Sigmoid colon (tissue), 7 donors: ENCODE measurements around the gene C16orf96. TPM values are rescaled to one million over a fixed set of nuclear protein-coding genes. Genes with fewer than 3 reads are reported as not detected.

Source experiments
- DNase-seq: peaks from one replicate; pipeline ENCODE4 v3.0.0-alpha.2; 2019
- H3K27ac ChIP-seq, 4 donors: fragments of 200-600 bp; sonication (generic); one replicate each; pipeline ENCODE4 v1.5.1; 2016 to 2019; ENCODE audit warnings: mild to moderate bottlenecking in 1 of 4
- H3K27me3 ChIP-seq, 3 donors: fragments of 200-600 bp; sonication (generic); one replicate each; pipeline ENCODE4 v1.5.1; 2019; ENCODE audit warnings: mild to moderate bottlenecking in 1 of 3
- H3K36me3 ChIP-seq, 4 donors: fragments of 200-600 bp; sonication (generic); one replicate each; pipeline ENCODE4 v1.5.1; 2016 to 2019
- H3K4me1 ChIP-seq, 4 donors: fragments of 200-600 bp; sonication (generic); one replicate each; pipeline ENCODE4 v1.5.1; 2017 to 2019
- H3K4me3 ChIP-seq, 4 donors: fragments of 200-600 bp; sonication (generic); one replicate each; pipeline ENCODE4 v1.5.1; 2017 to 2019; ENCODE audit warnings: mild to moderate bottlenecking in 2 of 4, moderate library complexity in 1 of 4
- H3K9me3 ChIP-seq, 4 donors: fragments of 200-600 bp in 3 of 4; sonication (generic) in 3 of 4; one replicate each; pipeline versions ENCODE4 v1.5.1 to v1.6.1; 2013 to 2019
- EP300 ChIP-seq, 4 donors: sonication (generic); formaldehyde crosslinking; IDR thresholded peaks; one replicate each; pipeline ENCODE4 v1.6.1; 2017; ENCODE audit warnings: antibody characterized with exemption in 4 of 4
- POLR2A ChIP-seq, 2 donors: fragments of 450-650 bp; IDR thresholded peaks; one replicate each; pipeline ENCODE4 v1.6.1; 2016; ENCODE audit warnings: antibody characterized with exemption in 2 of 2, mild to moderate bottlenecking in 2 of 2, moderate library complexity in 2 of 2
- POLR2AphosphoS5 ChIP-seq, 4 donors: sonication (generic); formaldehyde crosslinking; IDR thresholded peaks; one replicate each; pipeline ENCODE4 v1.6.1; 2017; ENCODE audit warnings: antibody characterized with exemption in 4 of 4
- WGBS, 2 donors: extraction: QIAGEN DNeasy Blood & Tissue Kit; methylation state at CpG; one replicate each; pipeline ENCODE4 v1.1.7; 2013; 5-methylcytosine and 5-hydroxymethylcytosine counted together
- intact Hi-C: fragments of 100-400 bp; cut with DNase I; formaldehyde crosslinking; loops from one replicate; pipeline ENCODE4 v1.15.1; 2023
- polyA plus RNA-seq, 3 donors: library from polyadenylated mRNA; stranded (reverse); fragments of 200-250 nt; gene quantifications; one replicate each; pipeline ENCODE4 v1.2.3, GENCODE V29; 2013
- total RNA-seq, 4 donors: library from RNA; depleted of rRNA; stranded (reverse); fragments of >200 nt; gene quantifications; one replicate each; pipeline ENCODE4 v1.1.0, GENCODE V29; 2016
- TF ChIP-seq, protein P1 (sequence below), 4 experiments: fragments of 450-650 bp in 3 of 4; fragments of 200-600 bp in 1 of 4; IDR thresholded peaks; one replicate each; pipeline ENCODE4 v1.5.1; 2016 to 2019; ENCODE audit warnings: antibody characterized with exemption in 4 of 4, mild to moderate bottlenecking in 3 of 4, moderate library complexity in 2 of 4
- donor health status: healthy with polysubstance abuse.
- donor health status: Bipolar disorder and iron deficiency.
- donor health status: healthy.

The C16orf96 gene
- total and polyA plus RNA-seq, 7 donors: under 0.01 to 0.16 (median 0.09) TPM; not detected in 4

DNA sequence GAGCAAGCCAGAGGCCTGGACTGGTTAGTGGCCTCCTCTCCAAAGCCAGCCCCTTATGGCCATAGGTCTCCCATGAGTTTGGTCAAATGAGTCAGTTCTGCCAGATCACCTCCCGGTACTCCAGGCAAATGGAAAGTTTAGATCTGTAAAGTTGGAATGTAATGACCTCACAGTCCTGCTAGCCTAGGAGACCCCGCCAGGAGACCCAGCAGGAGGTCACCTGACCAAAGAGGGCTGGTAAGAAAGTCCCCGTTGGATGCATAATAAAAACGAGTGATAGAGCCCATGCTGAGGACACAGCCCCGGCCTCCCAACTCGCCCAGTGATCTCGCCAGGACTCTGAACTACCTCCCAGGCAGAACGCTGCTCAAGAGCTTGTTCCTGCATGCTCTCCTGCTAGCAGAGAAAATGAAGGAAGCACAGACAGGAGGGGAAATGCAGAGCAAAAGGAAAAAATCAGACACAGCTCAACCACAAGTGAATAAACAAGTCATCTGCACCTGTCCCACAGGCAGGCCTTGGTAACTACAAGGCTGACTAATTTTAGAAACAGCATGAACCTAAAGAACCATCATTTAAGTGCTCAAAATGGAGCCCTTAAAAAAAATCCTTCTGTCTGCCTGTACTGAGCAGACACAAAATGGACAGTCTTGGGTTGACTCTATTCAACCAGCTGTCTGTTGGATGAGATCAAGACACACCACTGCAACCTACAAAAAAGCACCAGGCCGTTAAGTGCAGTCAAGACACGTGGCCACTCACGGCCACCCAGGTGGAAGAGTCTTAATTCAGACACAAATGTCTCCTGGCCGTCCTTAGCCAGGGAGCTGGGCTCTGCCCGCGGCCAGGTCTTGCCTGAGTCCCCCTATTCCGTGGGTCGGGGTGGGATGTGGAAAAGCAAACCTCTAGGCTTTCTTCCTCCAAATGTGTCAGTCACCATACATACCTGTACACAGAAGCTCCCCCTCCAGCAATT, 26.8 kb upstream of the C16orf96 start:
- Histone ChIP-seq H3K27ac (peak overlapping the region in 3 of 4 donors; percentile 7 to 67 (median 60)), H3K4me1 (peaks cover 0 to 14% (median 12%) of the 10 kb centered on the region in 4 donors), H3K4me3 (no peak overlapping the region), H3K27me3 (no peaks in the 10 kb centered on the region), H3K36me3 (peaks cover 0 to 12% (median 0%) of the 10 kb centered on the region in 4 donors), H3K9me3 (no peaks in the 10 kb centered on the region)
- intact Hi-C loops: no loop called here
- no peak for DNase-seq
- TF ChIP-seq POLR2AphosphoS5 (IDR thresholded peaks at IDR 0.05): no peak
- TF ChIP-seq, protein P1, sequence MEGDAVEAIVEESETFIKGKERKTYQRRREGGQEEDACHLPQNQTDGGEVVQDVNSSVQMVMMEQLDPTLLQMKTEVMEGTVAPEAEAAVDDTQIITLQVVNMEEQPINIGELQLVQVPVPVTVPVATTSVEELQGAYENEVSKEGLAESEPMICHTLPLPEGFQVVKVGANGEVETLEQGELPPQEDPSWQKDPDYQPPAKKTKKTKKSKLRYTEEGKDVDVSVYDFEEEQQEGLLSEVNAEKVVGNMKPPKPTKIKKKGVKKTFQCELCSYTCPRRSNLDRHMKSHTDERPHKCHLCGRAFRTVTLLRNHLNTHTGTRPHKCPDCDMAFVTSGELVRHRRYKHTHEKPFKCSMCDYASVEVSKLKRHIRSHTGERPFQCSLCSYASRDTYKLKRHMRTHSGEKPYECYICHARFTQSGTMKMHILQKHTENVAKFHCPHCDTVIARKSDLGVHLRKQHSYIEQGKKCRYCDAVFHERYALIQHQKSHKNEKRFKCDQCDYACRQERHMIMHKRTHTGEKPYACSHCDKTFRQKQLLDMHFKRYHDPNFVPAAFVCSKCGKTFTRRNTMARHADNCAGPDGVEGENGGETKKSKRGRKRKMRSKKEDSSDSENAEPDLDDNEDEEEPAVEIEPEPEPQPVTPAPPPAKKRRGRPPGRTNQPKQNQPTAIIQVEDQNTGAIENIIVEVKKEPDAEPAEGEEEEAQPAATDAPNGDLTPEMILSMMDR (IDR thresholded peaks at IDR 0.05): no peak
- TF ChIP-seq POLR2A (IDR thresholded peaks at IDR 0.05): no peak
- TF ChIP-seq EP300 (IDR thresholded peaks at IDR 0.05): no peak
- WGBS, 2 donors: 65 to 83% methylated on average over 16 of the region's 16 CpGs

DNA sequence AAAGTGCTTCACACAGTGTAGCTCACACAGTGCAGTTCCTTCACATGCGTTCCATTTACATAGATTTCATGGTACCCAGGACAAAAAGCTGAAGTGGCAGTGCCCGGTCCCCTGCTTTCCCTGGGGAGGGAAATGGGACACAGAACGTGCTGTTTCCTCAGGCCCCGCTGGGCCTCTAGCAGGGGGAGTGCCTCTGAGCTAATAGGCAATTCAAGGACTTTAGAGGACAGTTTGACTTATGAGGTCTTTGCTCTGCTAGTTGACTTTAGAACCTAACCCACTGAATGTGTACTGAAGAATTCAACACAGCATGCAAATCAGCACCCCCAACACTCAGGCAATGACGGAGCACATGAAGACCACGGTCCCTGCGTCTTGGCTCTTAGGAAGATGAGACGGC, 24.3 kb upstream of the C16orf96 start:
- TF ChIP-seq, protein P1 (IDR thresholded peaks at IDR 0.05): no peak
- TF ChIP-seq POLR2A (IDR thresholded peaks at IDR 0.05): no peak
- no peak for TF ChIP-seq EP300 (IDR thresholded peaks at IDR 0.05)
- no peak for TF ChIP-seq POLR2AphosphoS5 (IDR thresholded peaks at IDR 0.05)
- H3K4me3 ChIP-seq: no peak overlapping the region

DNA sequence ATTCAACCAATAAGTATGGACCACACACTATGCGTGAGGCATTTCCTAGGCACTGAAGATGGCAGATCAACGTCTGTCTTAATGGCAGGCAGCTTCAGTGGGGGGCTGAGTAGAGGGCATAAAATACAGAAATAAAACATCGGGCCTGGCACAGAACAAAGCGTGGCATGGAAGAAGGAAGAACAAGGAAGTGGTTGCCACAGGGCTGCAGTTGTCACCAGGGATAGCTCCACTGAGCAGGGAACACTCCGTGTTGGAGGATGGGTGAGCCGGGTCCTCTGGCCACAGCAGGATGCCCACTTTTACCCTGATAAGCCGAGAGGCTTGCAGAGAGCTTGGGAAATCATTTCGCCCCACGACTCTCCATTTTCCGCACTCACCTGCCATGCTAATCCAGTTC, 23.9 kb upstream of the C16orf96 start:
- H3K4me3 ChIP-seq: no peak overlapping the region
- no peak for TF ChIP-seq POLR2A (IDR thresholded peaks at IDR 0.05)
- no peak for TF ChIP-seq EP300 (IDR thresholded peaks at IDR 0.05)
- no peak for TF ChIP-seq POLR2AphosphoS5 (IDR thresholded peaks at IDR 0.05)
- TF ChIP-seq, protein P1 (IDR thresholded peaks at IDR 0.05): no peak
- no peaks in the 10 kb centered on the region for H3K9me3 ChIP-seq
- no peak for DNase-seq
- no peak overlapping the region for H3K27ac ChIP-seq
- peaks cover 0 to 12% (median 0%) of the 10 kb centered on the region in 4 donors for H3K36me3 ChIP-seq
- WGBS, 2 donors: 92 to 95% methylated on average over 10 of the region's 10 CpGs
- H3K27me3 ChIP-seq: no peaks in the 10 kb centered on the region
- intact Hi-C loops: no loop called here
- H3K4me1 ChIP-seq: peaks cover 0 to 21% (median 14%) of the 10 kb centered on the region in 4 donors

More for the DNA sequence above, 24.3 kb upstream of the C16orf96 start:
- DNase-seq: no peak
- 93 to 95% methylated on average over 8 of the region's 8 CpGs for WGBS, 2 donors
- peaks cover 0 to 16% (median 11%) of the 10 kb centered on the region in 4 donors for H3K4me1 ChIP-seq
- no peaks in the 10 kb centered on the region for H3K27me3 ChIP-seq
- intact Hi-C loops: no loop called here
- H3K27ac ChIP-seq: no peak overlapping the region
- peaks cover 0 to 12% (median 0%) of the 10 kb centered on the region in 4 donors for H3K36me3 ChIP-seq
- H3K9me3 ChIP-seq: no peaks in the 10 kb centered on the region

DNA sequence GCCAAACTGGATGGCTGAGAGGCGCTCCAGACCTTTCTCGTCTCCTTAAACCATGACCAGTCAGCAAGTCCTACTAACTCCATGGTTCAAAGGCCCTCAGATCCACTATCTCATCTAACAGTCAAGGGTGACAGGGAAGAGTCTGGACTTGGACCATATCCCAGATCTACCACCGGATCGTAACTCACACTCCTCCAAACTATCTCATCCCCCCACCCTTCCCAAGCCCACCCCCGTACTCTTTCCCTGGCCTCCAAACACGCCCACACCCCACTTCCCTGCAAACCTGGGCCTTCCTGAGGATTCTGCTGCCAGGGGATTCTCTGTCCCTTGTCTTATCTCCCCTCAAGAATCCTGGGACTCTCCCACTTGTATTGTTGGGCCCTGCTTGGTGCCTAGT, 22.6 kb upstream of the C16orf96 start:
- WGBS, 2 donors: 92 to 96% methylated on average over 6 of the region's 6 CpGs
- Histone ChIP-seq H3K27me3 (no peaks in the 10 kb centered on the region), H3K36me3 (peaks cover 0 to 12% (median 0%) of the 10 kb centered on the region in 4 donors), H3K4me1 (peaks cover 0 to 25% (median 19%) of the 10 kb centered on the region in 4 donors), H3K4me3 (no peak overlapping the region), H3K27ac (peak overlapping the region in 1 of 4 donors; percentile 19), H3K9me3 (no peaks in the 10 kb centered on the region)
- TF ChIP-seq POLR2A (IDR thresholded peaks at IDR 0.05): no peak
- no peak for TF ChIP-seq POLR2AphosphoS5 (IDR thresholded peaks at IDR 0.05)
- DNase-seq: no peak
- intact Hi-C loops: no loop called here

DNA sequence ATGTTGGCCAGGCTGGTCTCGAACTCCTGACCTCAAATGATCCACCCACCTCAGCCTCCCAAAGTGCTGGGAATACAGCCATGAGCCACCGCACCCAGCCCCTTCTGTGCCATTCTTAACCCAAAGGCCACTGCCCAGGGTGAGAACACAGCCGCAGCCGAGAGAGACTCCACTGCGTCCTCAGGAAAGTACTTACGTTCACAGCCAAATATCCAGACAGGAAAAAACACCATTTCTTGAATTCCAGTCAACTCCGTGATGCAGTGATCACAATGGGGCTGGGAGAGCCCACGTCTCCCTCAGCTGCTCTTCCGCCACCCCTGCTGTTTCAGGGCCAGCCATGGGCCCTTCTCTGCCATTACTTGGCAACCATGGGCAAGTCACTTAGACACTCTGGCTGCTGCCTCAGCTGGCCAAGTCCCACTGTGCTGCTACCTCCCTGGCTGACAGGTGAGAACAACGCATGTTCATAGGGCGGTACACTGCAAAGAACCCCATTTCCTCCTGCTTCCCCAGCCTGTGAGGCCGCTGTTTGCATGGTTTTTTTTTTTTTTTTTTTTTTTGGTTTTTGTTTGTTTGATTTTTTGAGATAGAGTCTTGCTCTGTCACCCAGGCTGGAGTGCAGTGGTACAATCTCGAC, 21.9 kb upstream of the C16orf96 start:
- TF ChIP-seq POLR2AphosphoS5 (IDR thresholded peaks at IDR 0.05) (peak in 1 of 4 donors; percentile 14), EP300 (IDR thresholded peaks at IDR 0.05) (no peak), POLR2A (IDR thresholded peaks at IDR 0.05) (no peak)
- TF ChIP-seq, protein P1 (IDR thresholded peaks at IDR 0.05): no peak
- intact Hi-C loops: no loop called here
- Histone ChIP-seq H3K27me3 (no peaks in the 10 kb centered on the region), H3K4me1 (peaks cover 0 to 18% (median 14%) of the 10 kb centered on the region in 4 donors), H3K27ac (peak overlapping the region in 1 of 4 donors; percentile 19), H3K4me3 (no peak overlapping the region), H3K36me3 (peaks cover 0 to 12% (median 0%) of the 10 kb centered on the region in 4 donors), H3K9me3 (no peaks in the 10 kb centered on the region)
- no peak for DNase-seq
- 87 to 92% methylated on average over 13 of the region's 13 CpGs for WGBS, 2 donors
